Mucosa of stomach (tissue), 1 donor: Measurements from ENCODE around the gene AK5.

Experiments
- H3K27me3 ChIP-seq: one replicate; pipeline ENCODE4 v1.7.0; 2013; ENCODE audit warnings: mild to moderate bottlenecking, low read length; ENCODE audit not compliant: control insufficient read depth, insufficient read depth
- H3K36me3 ChIP-seq: one replicate; pipeline ENCODE4 v1.7.0; 2013; ENCODE audit warnings: low read length; ENCODE audit not compliant: control insufficient read depth, insufficient read depth
- H3K4me1 ChIP-seq: one replicate; pipeline ENCODE4 v1.7.0; 2013; ENCODE audit warnings: mild to moderate bottlenecking, low read length; ENCODE audit not compliant: control insufficient read depth, insufficient read depth
- H3K4me3 ChIP-seq: one replicate; pipeline ENCODE4 v1.7.0; 2013; ENCODE audit warnings: low read length
- H3K9ac ChIP-seq: one replicate; pipeline ENCODE4 v1.7.0; 2013; ENCODE audit warnings: mild to moderate bottlenecking, low read length, moderate library complexity
- H3K9me3 ChIP-seq: one replicate; pipeline ENCODE4 v1.7.0; 2013; ENCODE audit warnings: mild to moderate bottlenecking, low read length, moderate library complexity; ENCODE audit not compliant: control insufficient read depth
- donor health status: Pancreatic carcinoma.

The AK5 gene

DNA sequence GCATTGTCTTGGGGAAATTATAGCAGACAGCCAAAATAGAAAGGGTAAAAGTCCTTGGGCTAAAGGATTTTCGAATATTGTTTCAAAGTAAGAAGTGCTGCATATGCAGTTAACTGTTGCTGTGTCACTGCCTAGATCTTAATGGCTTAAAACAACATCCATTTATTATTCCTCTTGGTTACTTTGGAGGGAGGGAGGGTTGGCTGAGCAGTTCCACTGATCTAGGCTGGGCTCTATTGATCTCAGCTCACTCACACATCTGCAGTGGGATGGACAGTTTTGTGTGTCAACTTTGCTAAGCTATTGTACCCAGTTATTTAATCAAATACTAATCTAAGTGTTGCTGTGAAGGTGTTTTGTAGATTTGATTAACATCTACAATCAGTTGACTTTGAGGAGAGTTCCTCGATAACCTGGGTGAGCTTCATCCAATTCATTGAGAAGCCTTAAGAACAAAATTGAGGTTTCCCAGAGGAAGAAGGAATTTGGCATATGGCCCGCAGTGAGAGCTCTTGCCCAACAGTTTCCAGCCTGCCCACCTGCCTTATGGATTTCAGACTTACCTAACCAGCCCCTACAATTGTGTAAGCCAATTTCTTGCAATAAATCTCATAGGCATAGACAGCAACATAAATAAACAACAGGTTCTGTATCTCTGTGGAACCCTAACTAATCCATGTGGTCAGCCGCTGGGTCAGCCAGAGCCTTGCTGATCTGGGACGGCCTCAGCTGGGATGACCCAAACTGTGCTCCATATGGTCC is 187.3 kb downstream of the AK5 start:
- Histone ChIP-seq H3K9me3 (no peaks in the 10 kb centered on the region), H3K36me3 (no peaks in the 10 kb centered on the region), H3K9ac (no peak overlapping the region), H3K4me1 (no peaks in the 10 kb centered on the region), H3K4me3 (no peak overlapping the region), H3K27me3 (no peaks in the 10 kb centered on the region)

DNA sequence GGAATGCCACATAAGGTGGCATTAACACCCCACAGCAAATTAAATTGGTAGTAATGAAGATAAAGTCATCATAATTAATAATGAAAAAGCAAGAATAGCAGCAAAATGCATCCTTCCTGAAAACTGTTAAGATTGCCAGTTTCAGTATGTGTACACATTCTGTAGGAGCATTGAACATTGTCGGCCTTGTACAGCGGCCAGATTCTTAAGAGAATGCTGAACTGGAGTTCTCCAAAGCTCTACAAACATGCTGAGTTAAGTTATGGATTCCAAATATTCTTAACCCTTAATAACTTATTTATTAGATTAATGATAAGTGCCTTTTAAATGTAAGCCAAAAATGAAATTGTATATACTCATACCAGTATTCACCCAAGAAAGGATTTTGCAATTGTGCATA is 189.9 kb downstream of the AK5 start:
- H3K4me3 ChIP-seq, result no peak overlapping the region
- no peaks in the 10 kb centered on the region for H3K4me1 ChIP-seq
- H3K27me3 ChIP-seq, result no peaks in the 10 kb centered on the region
- H3K36me3 ChIP-seq, result no peaks in the 10 kb centered on the region
- H3K9ac ChIP-seq, result no peak overlapping the region
- no peaks in the 10 kb centered on the region for H3K9me3 ChIP-seq

DNA sequence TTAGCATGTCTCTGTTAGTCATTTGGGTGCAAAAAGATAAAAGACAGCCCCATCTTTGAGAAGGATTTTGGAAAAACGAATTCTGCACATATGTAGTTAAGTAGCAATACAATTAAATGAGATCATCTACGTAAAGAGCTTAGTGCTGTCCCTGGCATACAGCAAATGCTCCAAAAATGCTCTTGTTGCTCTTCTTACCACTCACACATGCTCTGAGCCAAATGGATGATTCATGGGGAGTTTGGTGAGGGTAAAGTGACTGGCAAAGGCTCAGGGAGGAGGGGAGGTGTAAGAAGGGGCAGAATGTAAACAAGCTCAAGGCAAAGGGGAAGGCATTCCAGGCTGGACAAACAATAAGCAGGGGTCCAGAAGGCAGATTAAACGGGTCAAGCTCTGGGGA is 191.9 kb downstream of the AK5 start:
- Histone ChIP-seq H3K36me3 (no peaks in the 10 kb centered on the region), H3K27me3 (no peaks in the 10 kb centered on the region), H3K9me3 (no peaks in the 10 kb centered on the region), H3K9ac (no peak overlapping the region), H3K4me3 (no peak overlapping the region), H3K4me1 (no peaks in the 10 kb centered on the region)

DNA sequence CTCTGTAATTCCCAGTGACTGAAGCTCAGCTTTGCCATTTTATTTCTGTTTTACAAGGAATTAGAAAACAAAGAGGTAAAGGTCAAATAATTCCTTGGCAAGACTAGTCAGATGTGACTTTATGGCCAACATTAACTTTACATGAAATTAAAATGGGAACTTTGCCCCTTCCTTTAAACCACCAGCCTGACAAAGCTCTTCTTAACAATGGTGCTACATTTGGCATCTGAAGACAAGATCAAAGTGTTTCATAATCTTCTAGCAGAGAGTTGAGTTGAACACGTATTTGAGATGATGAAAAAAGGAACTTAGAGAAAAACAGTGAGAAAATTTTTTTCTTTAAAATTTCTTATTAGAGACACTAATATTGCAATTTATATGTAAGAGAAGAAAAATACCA is 193.8 kb downstream of the AK5 start:
- Histone ChIP-seq H3K4me1 (no peaks in the 10 kb centered on the region), H3K27me3 (no peaks in the 10 kb centered on the region), H3K9ac (no peak overlapping the region), H3K9me3 (no peaks in the 10 kb centered on the region), H3K36me3 (no peaks in the 10 kb centered on the region), H3K4me3 (no peak overlapping the region)

DNA sequence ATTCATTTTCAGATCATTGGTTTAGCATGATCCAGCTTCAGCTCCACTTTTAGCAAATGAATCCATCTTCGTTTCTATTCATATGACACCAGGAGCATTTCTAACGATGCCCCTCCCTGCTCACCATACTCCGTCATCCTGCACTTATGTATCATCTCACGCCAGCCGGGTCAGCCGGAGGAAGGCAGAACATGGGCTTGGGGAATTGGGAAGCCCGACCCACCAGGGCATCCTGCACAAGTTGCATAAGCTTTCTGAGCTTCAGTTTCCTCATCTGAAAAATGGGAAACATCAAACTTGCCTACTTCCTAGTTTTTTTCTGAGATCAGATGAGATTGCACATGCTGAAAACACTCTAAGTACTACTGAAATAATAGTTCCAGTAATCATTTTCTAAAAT is 194.7 kb downstream of the AK5 start:
- no peak overlapping the region for H3K9ac ChIP-seq
- no peak overlapping the region for H3K4me3 ChIP-seq
- H3K27me3 ChIP-seq, result no peaks in the 10 kb centered on the region
- no peaks in the 10 kb centered on the region for H3K4me1 ChIP-seq
- no peaks in the 10 kb centered on the region for H3K36me3 ChIP-seq
- no peaks in the 10 kb centered on the region for H3K9me3 ChIP-seq

DNA sequence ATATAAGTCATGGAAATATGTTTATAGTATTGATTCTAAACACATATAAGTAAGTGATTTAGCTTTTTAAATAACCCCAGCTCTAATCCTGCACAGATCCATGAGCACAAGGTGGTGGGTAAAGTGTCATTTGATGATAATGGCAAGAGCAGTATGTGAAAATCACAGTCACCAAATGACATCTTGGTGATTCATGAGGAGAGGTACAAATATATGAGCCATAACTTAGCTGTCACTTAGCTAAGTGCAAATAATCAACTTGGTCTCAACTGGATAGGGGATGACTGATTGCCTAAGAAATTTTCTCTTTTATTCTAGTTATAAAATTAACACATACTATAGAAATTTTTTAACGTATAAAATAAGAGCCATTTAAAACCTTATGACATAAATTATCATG is 202.5 kb downstream of the AK5 start:
- no peaks in the 10 kb centered on the region for H3K9me3 ChIP-seq
- no peak overlapping the region for H3K9ac ChIP-seq
- H3K4me3 ChIP-seq, result no peak overlapping the region
- H3K36me3 ChIP-seq, result no peaks in the 10 kb centered on the region
- H3K27me3 ChIP-seq, result no peaks in the 10 kb centered on the region
- H3K4me1 ChIP-seq, result no peaks in the 10 kb centered on the region

DNA sequence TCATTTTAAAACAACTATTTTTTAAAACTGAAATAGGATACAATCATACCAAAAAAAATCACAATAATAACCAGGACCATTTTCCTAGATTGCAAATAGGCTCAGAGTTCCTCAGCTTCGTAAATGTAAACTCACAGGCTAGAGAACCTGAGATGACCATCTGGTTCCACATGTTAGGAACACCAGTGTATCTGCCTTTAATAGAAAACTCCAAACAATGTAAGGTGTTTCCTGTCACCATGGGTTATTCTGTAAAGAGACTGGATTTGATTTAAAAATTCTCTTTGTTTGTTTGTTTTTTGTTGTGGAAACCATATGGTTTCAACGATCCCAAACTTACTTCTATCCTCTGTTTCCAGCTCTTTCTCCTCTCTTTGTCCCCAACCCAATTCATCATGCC is 203.1 kb downstream of the AK5 start:
- H3K9ac ChIP-seq, result no peak overlapping the region
- no peaks in the 10 kb centered on the region for H3K36me3 ChIP-seq
- H3K9me3 ChIP-seq, result no peaks in the 10 kb centered on the region
- no peaks in the 10 kb centered on the region for H3K4me1 ChIP-seq
- no peaks in the 10 kb centered on the region for H3K27me3 ChIP-seq
- no peak overlapping the region for H3K4me3 ChIP-seq

DNA sequence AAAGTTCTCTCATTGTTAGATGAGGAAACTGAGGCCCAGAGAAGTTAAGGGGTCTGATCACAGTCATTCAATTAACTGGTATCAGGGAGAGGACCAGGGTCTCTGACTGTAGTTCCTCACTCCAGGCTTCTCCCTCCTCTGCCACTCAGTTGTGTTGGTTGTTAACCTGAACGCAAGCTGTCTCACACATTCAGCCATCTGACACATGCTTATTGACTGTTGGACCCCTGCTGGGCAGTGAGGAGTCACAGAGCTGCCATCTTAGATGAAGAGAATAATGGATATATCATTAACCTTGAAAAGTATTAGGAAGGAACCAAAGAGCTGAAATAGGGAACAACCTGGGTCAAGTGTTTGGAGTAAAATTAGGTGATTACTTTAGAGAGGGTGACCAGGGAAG is 205.8 kb downstream of the AK5 start:
- no peak overlapping the region for H3K4me3 ChIP-seq
- H3K4me1 ChIP-seq, result no peaks in the 10 kb centered on the region
- H3K9me3 ChIP-seq, result no peaks in the 10 kb centered on the region
- no peaks in the 10 kb centered on the region for H3K36me3 ChIP-seq
- no peak overlapping the region for H3K9ac ChIP-seq
- no peaks in the 10 kb centered on the region for H3K27me3 ChIP-seq

DNA sequence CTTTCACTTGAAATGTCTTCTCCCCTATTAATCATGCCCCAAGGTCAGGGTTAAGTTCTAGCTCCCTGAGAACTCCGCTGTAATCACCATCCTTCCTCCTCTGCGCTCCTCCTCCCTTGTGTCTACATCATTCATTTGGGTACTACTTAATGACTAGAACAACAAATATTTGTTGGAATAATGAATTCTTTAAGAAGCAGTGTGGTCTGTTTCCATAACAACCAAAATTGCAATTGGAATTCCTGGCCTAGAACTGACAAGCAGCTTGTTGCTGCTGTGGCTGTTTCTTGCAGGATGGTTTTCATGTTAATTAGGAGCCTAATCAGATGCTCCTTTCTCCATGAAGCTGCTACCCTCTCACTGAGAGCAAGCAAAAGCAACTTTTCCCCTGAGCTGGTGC is 208.1 kb downstream of the AK5 start:
- Histone ChIP-seq H3K9ac (no peak overlapping the region), H3K36me3 (no peaks in the 10 kb centered on the region), H3K4me1 (no peaks in the 10 kb centered on the region), H3K4me3 (no peak overlapping the region), H3K9me3 (no peaks in the 10 kb centered on the region), H3K27me3 (no peaks in the 10 kb centered on the region)

DNA sequence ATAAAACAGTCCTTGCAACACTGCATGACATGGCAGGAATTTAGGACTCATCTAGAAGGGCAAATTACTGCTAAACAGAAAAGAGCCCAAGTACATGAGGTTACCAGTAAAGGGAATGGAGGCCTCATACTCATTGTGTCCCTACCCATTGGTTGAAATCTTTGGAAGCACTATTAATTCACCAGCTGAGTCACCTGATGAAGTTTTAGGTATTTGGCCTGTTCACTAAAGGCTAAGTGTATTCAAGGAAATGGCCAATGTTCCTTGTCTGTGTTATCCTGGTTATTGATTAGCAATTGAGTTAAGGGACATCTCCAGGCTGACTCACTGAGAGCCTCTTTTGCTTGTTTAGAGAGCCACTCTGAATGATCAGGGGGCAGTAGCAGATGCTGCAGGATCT is 212.2 kb downstream of the AK5 start:
- Histone ChIP-seq H3K9me3 (no peaks in the 10 kb centered on the region), H3K4me1 (no peaks in the 10 kb centered on the region), H3K9ac (no peak overlapping the region), H3K27me3 (no peaks in the 10 kb centered on the region), H3K36me3 (no peaks in the 10 kb centered on the region), H3K4me3 (no peak overlapping the region)

DNA sequence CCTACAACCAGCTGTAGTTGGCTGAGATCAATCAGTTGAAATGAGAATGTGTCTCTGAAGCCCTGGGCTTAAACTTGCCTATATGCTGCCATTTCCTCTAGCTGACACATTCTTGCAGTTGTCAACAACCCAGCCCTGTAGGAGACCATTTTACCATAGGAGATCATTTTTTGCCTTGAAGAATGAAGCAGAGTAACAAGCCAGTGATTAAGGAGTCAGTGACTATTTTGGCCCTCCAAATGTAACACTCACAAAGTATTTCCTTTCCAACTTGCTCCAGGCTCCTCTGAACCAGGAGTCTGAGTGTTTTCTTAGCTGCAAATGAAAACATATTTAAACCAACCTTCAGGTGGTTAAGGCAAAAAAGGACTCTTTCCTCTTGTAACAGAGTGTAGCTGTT is 217.1 kb downstream of the AK5 start:
- H3K27me3 ChIP-seq, result no peaks in the 10 kb centered on the region
- H3K4me3 ChIP-seq, result no peak overlapping the region
- H3K9me3 ChIP-seq, result no peaks in the 10 kb centered on the region
- H3K36me3 ChIP-seq, result no peaks in the 10 kb centered on the region
- no peaks in the 10 kb centered on the region for H3K4me1 ChIP-seq
- no peak overlapping the region for H3K9ac ChIP-seq

DNA sequence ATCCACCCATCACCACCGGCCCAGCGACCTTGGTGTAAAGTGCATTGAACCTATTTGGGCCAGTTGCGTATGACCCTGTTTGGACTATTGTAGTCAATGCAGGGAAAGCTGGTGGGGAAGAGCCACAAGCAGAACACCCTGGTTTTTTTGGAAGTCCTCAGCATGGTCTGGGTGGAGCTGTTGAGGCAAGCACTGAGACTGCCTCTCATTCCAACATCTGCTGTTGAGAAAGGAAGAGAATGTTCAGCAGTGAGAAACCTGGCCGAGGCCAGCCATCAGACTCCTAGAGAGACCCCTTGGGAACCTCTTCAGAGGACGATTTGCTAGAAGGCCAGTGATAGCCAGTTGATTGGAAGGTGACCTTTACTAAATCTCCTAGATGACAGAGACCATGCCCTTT is 217.6 kb downstream of the AK5 start:
- Histone ChIP-seq H3K36me3 (no peaks in the 10 kb centered on the region), H3K4me3 (no peak overlapping the region), H3K27me3 (no peaks in the 10 kb centered on the region), H3K4me1 (no peaks in the 10 kb centered on the region), H3K9me3 (no peaks in the 10 kb centered on the region), H3K9ac (no peak overlapping the region)

DNA sequence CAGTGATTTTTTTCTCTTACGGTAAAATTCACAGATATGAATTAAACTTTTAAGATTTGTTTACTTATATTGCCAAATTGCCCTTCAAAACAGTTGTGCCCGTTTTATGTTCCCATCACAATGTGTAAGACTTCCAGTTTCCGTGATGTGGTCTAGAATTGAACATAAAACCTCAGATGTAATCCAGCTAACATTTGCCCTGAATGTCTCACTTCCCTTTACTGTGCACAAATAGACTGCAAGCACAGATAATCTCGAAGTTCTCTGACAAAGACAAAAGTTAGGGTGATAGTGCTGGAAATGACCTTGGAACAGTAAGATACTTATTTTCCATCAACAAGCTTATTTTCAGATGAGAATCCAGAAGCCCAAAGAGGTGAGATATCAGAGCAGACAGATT is 223.2 kb downstream of the AK5 start:
- no peaks in the 10 kb centered on the region for H3K27me3 ChIP-seq
- H3K4me3 ChIP-seq, result no peak overlapping the region
- H3K9ac ChIP-seq, result no peak overlapping the region
- H3K4me1 ChIP-seq, result no peaks in the 10 kb centered on the region
- no peaks in the 10 kb centered on the region for H3K36me3 ChIP-seq
- no peaks in the 10 kb centered on the region for H3K9me3 ChIP-seq
